Liver (tissue), 3 donors: ENCODE measurements around the gene NGRN.

Experiments used
- CTCF ChIP-seq: fragments of 150-350 bp; IDR thresholded peaks from 2 replicates; pipeline ENCODE4 v1.5.1; 2017; ENCODE audit warnings: improper control_type of control experiment, low read depth, low read length; ENCODE audit not compliant: missing input control
- EGR1 ChIP-seq, 2 donors: IDR thresholded peaks; 2 replicates each; pipeline ENCODE4 v1.6.1; 2016 to 2018; ENCODE audit warnings: antibody characterized with exemption in 2 of 2, low read depth in 2 of 2
- FOXA1 ChIP-seq: IDR thresholded peaks from 2 replicates; pipeline ENCODE4 v1.6.1; 2016; ENCODE audit warnings: antibody characterized with exemption
- FOXA2 ChIP-seq: IDR thresholded peaks from 2 replicates; pipeline ENCODE4 v1.6.1; 2016; ENCODE audit warnings: antibody characterized with exemption
- GABPA ChIP-seq, 2 donors: IDR thresholded peaks in 1 of 2; conservative IDR thresholded peaks in 1 of 2; 2 replicates each; pipeline ENCODE4 v1.6.1; 2016; ENCODE audit warnings: antibody characterized with exemption in 2 of 2, mild to moderate bottlenecking in 1 of 2, moderate library complexity in 1 of 2
- JUND ChIP-seq, 2 donors: IDR thresholded peaks; 2 replicates each; pipeline ENCODE4 v1.6.1; 2016; ENCODE audit warnings: antibody characterized with exemption in 2 of 2
- MAX ChIP-seq: IDR thresholded peaks from 2 replicates; pipeline ENCODE4 v1.6.1; 2016; ENCODE audit warnings: antibody characterized with exemption
- RAD21 ChIP-seq, 2 donors: IDR thresholded peaks; 2 replicates each; pipeline ENCODE4 v1.6.1; 2016; ENCODE audit warnings: antibody characterized with exemption in 2 of 2, mild to moderate bottlenecking in 2 of 2
- REST ChIP-seq: IDR thresholded peaks from 2 replicates; pipeline ENCODE4 v1.6.1; 2016; ENCODE audit warnings: antibody characterized with exemption, mild to moderate bottlenecking
- RXRA ChIP-seq, 2 donors: IDR thresholded peaks; 2 replicates each; pipeline ENCODE4 v1.6.1; 2017 to 2018; ENCODE audit warnings: antibody characterized with exemption in 2 of 2, mild to moderate bottlenecking in 1 of 2
- SP1 ChIP-seq: IDR thresholded peaks from 2 replicates; pipeline ENCODE4 v1.6.1; 2018; ENCODE audit warnings: antibody characterized with exemption, mild to moderate bottlenecking
- TAF1 ChIP-seq: conservative IDR thresholded peaks from 2 replicates; pipeline ENCODE4 v1.6.1; 2016; ENCODE audit warnings: antibody characterized with exemption, mild to moderate bottlenecking
- YY1 ChIP-seq: IDR thresholded peaks from 2 replicates; pipeline ENCODE4 v1.6.1; 2016; ENCODE audit warnings: antibody characterized with exemption, mild to moderate bottlenecking
- donor health status: healthy.
- donor health status: healthy.

GRCh38 chr15:90295270-90295648 lies 29.8 kb downstream of the NGRN start:
- TF ChIP-seq FOXA2 (no peak), RXRA (IDR thresholded peaks at IDR 0.05) (no peak), CTCF (no peak), SP1 (no peak), MAX (no peak), TAF1 (no peak), YY1 (no peak), JUND (IDR thresholded peaks at IDR 0.05) (no peak), GABPA (IDR thresholded peaks at IDR 0.05 in 1 of 2, conservative IDR thresholded peaks at IDR 0.05 in 1 of 2) (no peak), FOXA1 (no peak), RAD21 (IDR thresholded peaks at IDR 0.05) (no peak), EGR1 (IDR thresholded peaks at IDR 0.05; ENCODE audit: low read depth in 2 of 2) (no peak), REST (no peak)
